Smooth muscle cell of bladder (primary cell): ENCODE data around the gene ILRUN. TPM values are rescaled to one million over a fixed set of nuclear protein-coding genes. Genes with fewer than 3 reads are reported as not detected.

Experiments
- total RNA-seq: library from RNA; depleted of rRNA; stranded (reverse); fragments of >200 nt; gene quantifications from 2 replicates; pipeline ENCODE4 v1.2.3, GENCODE V29; 2014

Gene ILRUN
- 28.9 and 37.9 TPM in 2 replicates for total RNA-seq

GRCh38 chr6:34696739-34697543 lies at the start of gene ILRUN:
Gene ILRUN, minus strand, starts transcription at chr6:34696767. Its CDS starts 164 bp downstream, at chr6:34696603.

Other genes with a start within 250 kb of the ILRUN start
- not detected in 2 replicates for gene PACSIN1, start 230.7 kb downstream of the ILRUN start, total RNA-seq
- under 0.01 TPM in 1 of 2 replicates, not detected in the other for gene SPDEF, start 140.4 kb downstream of the ILRUN start, total RNA-seq
- gene SNRPC, start 60.7 kb upstream of the ILRUN start, total RNA-seq, result 45.6 and 51.5 TPM in 2 replicates
- gene BLTP3A, start 95.3 kb upstream of the ILRUN start, total RNA-seq, result 3.6 and 5.7 TPM in 2 replicates
- gene TAF11, start 191.3 kb upstream of the ILRUN start, total RNA-seq, result 13.2 and 14.2 TPM in 2 replicates
- 4.8 and 6.1 TPM in 2 replicates for gene ANKS1A, start 192.5 kb upstream of the ILRUN start, total RNA-seq